ENCODE results near the gene MYOM3.

MYOM3 gene
- 0 reads per million in 2 donors for total RNA-seq

DNA sequence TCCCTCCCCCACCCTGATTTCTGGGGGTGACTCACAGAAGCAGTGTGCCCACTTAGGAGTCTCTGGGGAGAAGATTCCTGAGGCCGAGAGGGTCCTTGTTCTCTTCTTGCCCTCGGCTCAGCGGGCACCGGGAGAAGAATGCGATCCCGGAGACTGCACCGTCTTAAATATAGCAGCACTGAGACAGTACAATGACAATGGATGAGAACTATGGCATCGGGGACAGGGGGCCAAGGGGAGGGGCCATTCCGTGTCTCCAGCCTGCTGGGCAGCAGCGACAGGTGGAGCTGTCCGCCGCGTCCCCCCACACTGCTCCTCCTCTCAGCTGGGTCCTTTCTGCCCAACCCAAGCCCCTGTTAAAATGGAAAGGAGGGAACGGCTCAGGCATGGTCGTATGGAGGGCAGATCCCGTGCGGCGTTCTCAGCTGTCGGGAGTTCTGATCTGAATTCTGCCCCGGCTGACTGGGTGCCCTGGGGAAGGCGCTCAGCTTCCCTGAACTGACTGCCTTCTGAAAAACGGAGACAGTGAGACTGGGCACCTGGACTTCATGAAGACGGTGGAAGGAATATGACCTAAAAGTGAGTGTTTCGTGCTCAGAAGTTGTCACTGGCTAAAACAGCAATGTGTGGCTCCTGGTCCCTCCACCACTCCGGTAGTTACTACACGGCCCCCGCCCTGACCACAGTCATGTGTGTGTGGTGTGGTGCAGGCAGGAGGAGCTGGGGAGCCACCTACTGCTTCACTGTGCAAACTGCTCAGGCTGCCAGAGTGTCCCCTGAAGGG, at the start of gene MYOM3:
Gene MYOM3, minus strand, starts transcription at position 140 of the 784 bp plus-strand sequence. CDS start 3,499 bp downstream, outside the sequence.
- peak in 4 of 5 experiments; percentile 13 to 79 (median 22) for DNase-seq

- DNase-seq = no peak
Measured at GRCh38 chr1:24161270-24161669, 49.3 kb upstream of the MYOM3 start.

- no peak for DNase-seq
Measured at GRCh38 chr1:24159366-24159765, 47.4 kb upstream of the MYOM3 start.

DNA sequence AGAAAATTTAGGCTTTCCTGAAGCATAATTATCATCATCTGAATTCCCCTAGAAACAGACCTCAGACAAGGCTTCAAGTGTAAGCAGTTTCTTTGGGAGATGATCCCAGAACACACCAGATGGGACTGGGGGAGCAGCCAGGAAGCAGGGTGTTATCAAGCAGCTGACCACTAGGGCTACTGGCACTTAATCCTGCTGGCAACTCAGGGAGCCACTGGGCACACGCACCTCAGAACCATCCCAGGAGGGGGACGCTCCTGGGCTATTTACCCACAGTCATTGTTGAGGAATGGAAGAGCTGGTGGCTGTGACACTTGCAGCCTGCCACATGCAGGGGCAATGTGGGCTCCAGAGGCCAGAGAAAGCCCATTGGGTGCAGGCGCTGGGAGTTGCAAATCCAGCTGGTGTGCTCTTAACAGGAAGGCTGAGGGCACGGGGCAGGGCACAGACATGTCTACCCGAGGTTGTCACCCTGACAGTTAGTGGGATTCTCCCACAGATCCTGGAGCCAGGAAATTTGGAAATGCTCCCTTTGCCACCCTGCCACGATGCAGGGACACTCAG, 46.1 kb upstream of the MYOM3 start:
- DNase-seq = no peak

DNA sequence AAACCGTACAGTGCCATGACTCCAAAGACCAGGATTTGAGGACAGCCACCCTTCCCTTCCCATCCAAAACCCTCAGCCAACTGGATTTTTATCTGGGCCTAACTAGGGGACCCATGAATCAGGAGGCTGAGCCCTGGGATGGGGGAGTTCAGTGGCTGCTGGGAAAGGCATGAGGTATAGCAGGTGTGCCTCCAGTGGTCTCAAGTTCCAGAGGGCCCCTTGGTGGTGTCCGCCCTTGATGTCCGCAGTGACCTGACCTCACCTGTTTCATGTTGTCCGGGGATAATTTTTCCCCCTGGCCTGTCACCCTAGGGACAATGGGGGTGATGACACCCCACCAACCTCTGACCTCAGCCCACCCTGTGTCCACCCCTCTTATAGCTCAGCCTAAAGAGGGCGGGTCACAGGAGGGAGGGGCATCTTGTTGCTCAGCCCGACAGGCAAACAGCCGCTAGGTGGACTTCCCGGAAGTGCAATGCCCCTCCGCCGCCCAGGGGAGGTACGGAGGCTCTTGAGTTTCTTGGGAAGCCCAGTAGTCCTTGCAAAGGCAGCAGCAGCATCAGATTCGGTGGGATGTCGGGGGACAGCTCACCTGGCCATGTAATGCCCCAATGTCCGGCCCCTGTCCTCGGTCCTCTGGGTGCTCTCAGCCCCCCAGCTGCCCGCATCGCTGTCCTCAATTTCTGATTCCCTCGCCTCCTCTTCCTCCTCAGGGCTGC, 44.8 kb upstream of the MYOM3 start:
- no peak for DNase-seq

GRCh38 chr1:24155011-24155782, 43.3 kb upstream of the MYOM3 start:
- DNase-seq = no peak

DNA sequence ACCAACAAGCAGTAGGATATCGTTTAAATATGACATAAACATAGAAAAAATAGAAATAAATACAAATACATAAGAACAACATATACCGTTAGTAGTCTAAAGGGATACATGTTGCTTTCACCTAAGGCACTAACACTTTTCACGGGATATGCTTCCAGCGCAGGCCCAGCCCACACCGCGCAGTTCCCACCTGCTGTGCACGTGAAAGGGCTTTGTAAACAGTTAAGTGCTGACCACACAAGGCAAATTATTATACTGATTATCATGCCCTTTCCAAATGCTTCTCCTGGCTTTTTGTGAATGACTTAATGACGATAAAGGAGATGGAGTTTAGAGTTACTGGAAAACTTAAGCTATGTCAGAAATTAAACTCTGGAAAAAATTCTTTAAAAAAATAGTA, 42.3 kb upstream of the MYOM3 start:
- no peak for DNase-seq

DNA sequence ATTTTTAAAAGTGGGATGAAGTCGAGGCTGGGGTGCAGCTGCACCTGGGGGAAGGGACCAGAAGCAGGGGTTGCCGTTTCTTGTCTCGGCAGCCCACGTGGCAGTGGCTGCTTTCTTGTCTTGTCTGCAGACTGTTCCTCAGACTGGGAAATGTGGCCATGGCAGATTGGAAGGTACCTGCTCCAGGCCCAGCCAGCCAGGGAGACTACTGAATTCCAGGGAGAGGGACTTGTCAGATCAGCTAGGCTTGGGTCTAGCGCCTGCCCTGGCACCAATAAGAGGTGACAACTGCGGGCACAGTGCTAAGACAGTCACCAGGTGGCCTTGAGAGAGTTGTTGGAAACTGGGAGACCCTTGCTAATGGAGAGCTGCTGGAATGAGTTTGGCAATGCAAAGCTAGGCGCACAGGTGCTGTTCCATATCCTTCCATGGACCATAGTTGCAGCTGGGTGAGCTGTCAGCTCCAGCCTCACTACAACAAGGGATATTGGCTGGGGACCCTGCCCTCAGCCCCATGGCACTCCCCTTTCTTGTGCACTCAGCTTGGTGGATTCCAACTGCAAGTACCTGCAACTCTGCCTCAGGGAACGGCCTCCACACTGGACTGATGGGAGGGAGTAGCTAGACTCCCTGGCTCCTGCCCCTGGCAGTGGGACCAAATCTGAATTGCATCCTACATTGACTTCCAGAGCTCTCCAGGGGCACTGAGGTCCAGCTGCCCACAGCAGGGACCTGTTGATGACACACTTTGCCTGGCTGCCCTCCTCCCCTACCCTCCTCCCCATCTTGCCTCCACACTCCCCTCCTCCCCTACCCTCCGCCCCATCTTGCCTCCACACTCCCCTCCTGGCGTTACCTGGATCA, 40.9 kb upstream of the MYOM3 start:
- no peak for DNase-seq

GRCh38 chr1:24151175-24151533, 39.2 kb upstream of the MYOM3 start:
- DNase-seq = no peak

- peak; percentile 55 to 86 (median 75) for DNase-seq
Measured at GRCh38 chr1:24150234-24151174, 38.6 kb upstream of the MYOM3 start.

DNA sequence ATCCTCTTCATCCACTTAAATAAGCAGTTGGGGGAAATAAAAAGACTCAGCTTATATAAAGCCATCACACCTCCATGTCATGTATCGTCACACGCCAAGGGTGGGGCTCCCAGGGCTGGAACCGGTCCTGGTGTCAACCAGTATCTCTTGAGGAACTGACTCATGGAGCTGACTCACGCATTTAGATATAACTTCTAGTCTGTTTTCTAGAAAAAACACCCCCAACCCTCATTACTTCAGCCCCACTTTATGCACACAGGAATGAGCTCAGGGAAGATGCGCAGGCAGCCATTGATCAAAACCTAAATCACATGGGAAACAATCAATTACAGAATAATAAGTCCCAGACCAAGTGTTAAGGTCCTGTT, 37.9 kb upstream of the MYOM3 start:
- peak in 1 of 5 experiments; percentile 21 for DNase-seq

DNA sequence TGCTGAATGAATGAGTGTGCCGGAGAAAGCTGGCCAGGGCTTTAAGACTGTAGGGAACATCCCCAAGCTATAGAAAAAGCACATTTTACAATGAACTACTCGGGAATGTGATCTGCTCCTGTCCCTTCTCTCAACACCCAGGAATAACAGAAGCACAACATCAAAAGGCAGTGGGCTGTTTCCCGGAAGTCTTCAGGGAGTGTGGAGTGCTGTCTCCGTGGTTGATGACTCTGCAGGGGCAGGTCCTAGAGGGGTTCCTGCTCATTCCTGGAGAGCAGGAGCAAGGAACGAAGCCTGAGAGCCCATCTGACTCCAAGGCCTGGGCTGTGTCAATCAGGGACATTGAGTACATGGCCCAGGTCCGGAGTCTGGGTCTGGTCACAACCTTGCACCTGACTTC, 35.9 kb upstream of the MYOM3 start:
- DNase-seq = no peak

DNA sequence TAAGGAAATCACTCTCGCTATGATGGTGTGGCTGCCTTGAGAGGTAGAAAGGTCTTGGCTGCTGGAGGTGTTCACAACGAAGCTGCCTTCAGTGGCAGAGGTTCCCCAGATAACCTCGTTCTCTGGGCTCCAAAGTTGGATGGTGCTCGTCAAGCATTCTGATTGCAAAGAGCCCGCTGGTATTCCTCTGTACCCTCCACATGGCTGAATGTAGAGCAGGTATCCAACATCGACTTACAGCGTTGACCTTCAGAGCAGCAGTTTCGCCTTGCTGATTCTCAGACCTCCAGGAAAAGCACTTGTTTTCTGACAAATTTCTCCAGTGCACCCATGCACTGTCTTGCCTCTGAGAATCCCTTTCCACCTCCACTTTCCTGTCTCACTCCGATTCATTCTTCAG, 35.3 kb upstream of the MYOM3 start:
- DNase-seq = no peak

DNA sequence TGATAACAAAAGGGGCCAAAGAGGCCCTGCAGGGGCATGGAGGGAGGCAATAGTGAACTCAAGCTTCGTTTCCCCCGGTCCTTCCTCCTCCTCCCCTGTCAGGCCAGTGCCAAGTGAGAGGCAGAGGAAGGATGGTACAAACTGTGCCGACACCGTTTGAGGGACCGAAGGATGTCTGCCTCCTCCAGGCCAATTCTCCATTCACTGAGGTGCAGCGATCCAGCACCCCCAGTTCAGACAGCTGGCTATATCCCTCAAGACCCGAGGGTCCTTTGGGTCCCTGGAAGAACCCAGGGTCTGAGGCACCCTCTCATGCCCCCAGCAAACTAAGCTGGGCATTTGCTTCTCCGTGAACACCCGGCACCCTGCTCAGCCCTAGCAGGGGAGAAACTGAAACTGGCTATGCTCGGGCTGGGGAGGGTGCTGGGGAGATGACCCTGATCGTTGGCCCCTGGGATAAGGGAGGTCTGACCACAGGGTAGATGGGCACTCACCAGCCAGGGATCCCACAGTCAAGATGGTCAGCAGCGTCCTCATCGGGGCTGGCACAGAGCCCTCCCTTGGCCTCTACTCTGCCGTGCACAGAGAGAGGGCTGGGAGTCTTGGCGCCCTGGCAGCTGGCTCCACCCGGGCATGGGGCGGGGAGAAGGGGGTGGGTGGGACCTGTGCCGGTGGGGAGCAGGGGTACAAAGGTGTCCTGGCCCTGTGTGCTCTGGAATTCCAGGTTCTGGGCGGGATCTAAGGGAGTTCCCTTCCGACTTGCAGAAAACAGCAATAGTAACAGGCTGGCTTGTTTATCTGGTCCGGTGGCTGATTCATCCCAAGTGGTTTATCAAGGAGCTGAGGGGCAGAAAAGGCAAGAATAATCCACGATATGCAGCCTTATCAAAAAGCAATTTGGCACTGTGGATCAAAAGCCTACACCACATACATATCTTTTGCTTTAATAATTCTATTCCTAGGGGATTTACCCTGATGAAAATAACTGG, 30.9 kb upstream of the MYOM3 start, which contains the start of gene IL22RA1:
Gene IL22RA1, minus strand, starts transcription at position 595 of the 989 bp plus-strand sequence. Its CDS starts 58 bp downstream, at position 537.
- no peak for DNase-seq

- no peak for DNase-seq
Measured at GRCh38 chr1:24141311-24141997, 29.5 kb upstream of the MYOM3 start.

- DNase-seq = no peak
Measured at GRCh38 chr1:24140741-24141181, 28.8 kb upstream of the MYOM3 start.

- DNase-seq = no peak
Measured at GRCh38 chr1:24139841-24140425, 28.0 kb upstream of the MYOM3 start.

- DNase-seq = no peak
Measured at GRCh38 chr1:24139222-24139489, 27.2 kb upstream of the MYOM3 start.
